ENCODE data around the gene TBCD. TPM values are rescaled to one million over a fixed set of nuclear protein-coding genes. Genes with fewer than 3 reads are reported as not detected.

TBCD gene
- total RNA-seq, 1 donor from 2014 or later = 49.9 TPM

- TF ChIP-seq CTCF (IDR thresholded peaks at IDR 0.05) = no peak
- DNase-seq = no peak
- no peak overlapping the region for H3K4me3 Mint-ChIP-seq
Observed at GRCh38 chr17:82865274-82865673, 113.4 kb downstream of the TBCD start.

GRCh38 chr17:82865774-82866395 is 114.0 kb downstream of the TBCD start:
- Mint-ChIP-seq H3K9me3 (no peaks in the 10 kb centered on the region), H3K27ac (no peak overlapping the region), H3K4me1 (peaks cover 77% of the 10 kb centered on the region), H3K36me3 (ENCODE audit: low read depth) (peaks cover 6% of the 10 kb centered on the region), H3K4me3 (peak overlapping the region; percentile 32), H3K27me3 (peaks cover 3% of the 10 kb centered on the region)
- POLR2A ChIA-PET = interaction anchor here (0.7 to 1.5 kb wide), 4 partner anchors 19 to 347 kb away, joined by 3 to 5 read pairs (median 4); partner anchors contain the start of gene FOXK2
- no peak for ATAC-seq (ENCODE audit: low read depth)
- CTCF ChIA-PET = no interaction called here
- intact Hi-C loops (cut with micrococcal nuclease) = loop anchor here (2.0 kb wide), 1 partner anchor 217 kb away; no protein-coding TSS in a partner anchor
- no peak for TF ChIP-seq CTCF (IDR thresholded peaks at IDR 0.05)
- no peak for DNase-seq

More at GRCh38 chr17:82865274-82865673, 113.4 kb downstream of the TBCD start:
- ATAC-seq (ENCODE audit: low read depth) = no peak
- Mint-ChIP-seq H3K27me3 (peaks cover 3% of the 10 kb centered on the region), H3K36me3 (ENCODE audit: low read depth) (peaks cover 4% of the 10 kb centered on the region), H3K4me1 (peaks cover 76% of the 10 kb centered on the region), H3K27ac (no peak overlapping the region), H3K9me3 (no peaks in the 10 kb centered on the region)
- intact Hi-C loops (cut with micrococcal nuclease) = loop anchor here (2.0 kb wide), 1 partner anchor 218 kb away; no protein-coding TSS in a partner anchor
- ChIA-PET POLR2A (interaction anchor here (0.6 to 3.5 kb wide), 6 partner anchors 8 to 416 kb away, joined by 3 to 36 read pairs (median 5); partner anchors contain the start of gene FOXK2), CTCF (interaction anchor here (2.4 kb wide), 1 partner anchor 83 kb away, joined by 17 read pairs; no protein-coding TSS in a partner anchor)

GRCh38 chr17:82866590-82867191 is 114.8 kb downstream of the TBCD start:
- Mint-ChIP-seq H3K27me3 (peaks cover 3% of the 10 kb centered on the region), H3K4me3 (no peak overlapping the region), H3K27ac (no peak overlapping the region), H3K9me3 (no peaks in the 10 kb centered on the region), H3K4me1 (peaks cover 77% of the 10 kb centered on the region), H3K36me3 (ENCODE audit: low read depth) (peaks cover 6% of the 10 kb centered on the region)
- no peak for TF ChIP-seq CTCF (IDR thresholded peaks at IDR 0.05)
- no peak for ATAC-seq (ENCODE audit: low read depth)
- CTCF ChIA-PET = no interaction called here
- no peak for DNase-seq
- POLR2A ChIA-PET = interaction anchor here (1.2 kb wide), 1 partner anchor 21 kb away, joined by 5 read pairs; no protein-coding TSS in a partner anchor
- intact Hi-C loops (cut with micrococcal nuclease) = no loop called here

GRCh38 chr17:82867763-82868325 is 116.0 kb downstream of the TBCD start:
- intact Hi-C loops (cut with micrococcal nuclease) = no loop called here
- H3K4me1 Mint-ChIP-seq = peaks cover 81% of the 10 kb centered on the region

More at GRCh38 chr17:82867763-82868325, 116.0 kb downstream of the TBCD start:
- no peak for TF ChIP-seq CTCF (IDR thresholded peaks at IDR 0.05)
- ATAC-seq (ENCODE audit: low read depth) (no peak), DNase-seq (no peak)
- Mint-ChIP-seq H3K36me3 (ENCODE audit: low read depth) (peaks cover 6% of the 10 kb centered on the region), H3K4me3 (no peak overlapping the region), H3K9me3 (no peaks in the 10 kb centered on the region), H3K27me3 (peaks cover 3% of the 10 kb centered on the region), H3K27ac (no peak overlapping the region)
- ChIA-PET POLR2A (no interaction called here), CTCF (no interaction called here)

Measured in activated B cell treated with CpG ODN at 0.5 μM for 24 hours (primary cell).